ENCODE data around the gene BSPRY.

DNA sequence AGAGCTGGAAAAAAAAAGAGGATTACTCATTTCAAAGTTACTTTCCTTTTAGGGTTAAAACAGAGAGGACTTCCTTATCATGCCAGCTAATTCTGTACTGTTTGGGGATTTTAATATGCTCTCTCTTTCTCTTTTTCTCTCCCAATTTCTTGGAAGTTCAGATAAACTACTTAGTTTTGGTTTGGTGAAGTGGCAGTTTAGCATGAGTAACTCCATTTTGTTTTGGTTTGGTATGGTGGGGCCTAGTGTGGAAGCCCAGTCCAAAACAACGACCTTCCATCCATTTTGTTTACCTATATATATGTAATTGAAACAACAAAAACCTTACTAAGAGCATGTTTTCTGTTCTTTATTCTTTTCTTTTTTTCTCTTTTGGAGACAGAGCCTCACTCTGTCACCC lies 3.7 kb upstream of the BSPRY start:
- TF ChIP-seq, protein P1, sequence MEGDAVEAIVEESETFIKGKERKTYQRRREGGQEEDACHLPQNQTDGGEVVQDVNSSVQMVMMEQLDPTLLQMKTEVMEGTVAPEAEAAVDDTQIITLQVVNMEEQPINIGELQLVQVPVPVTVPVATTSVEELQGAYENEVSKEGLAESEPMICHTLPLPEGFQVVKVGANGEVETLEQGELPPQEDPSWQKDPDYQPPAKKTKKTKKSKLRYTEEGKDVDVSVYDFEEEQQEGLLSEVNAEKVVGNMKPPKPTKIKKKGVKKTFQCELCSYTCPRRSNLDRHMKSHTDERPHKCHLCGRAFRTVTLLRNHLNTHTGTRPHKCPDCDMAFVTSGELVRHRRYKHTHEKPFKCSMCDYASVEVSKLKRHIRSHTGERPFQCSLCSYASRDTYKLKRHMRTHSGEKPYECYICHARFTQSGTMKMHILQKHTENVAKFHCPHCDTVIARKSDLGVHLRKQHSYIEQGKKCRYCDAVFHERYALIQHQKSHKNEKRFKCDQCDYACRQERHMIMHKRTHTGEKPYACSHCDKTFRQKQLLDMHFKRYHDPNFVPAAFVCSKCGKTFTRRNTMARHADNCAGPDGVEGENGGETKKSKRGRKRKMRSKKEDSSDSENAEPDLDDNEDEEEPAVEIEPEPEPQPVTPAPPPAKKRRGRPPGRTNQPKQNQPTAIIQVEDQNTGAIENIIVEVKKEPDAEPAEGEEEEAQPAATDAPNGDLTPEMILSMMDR (IDR thresholded peaks at IDR 0.05; ENCODE audit: poor library complexity, severe bottlenecking): no peak
- no peak for TF ChIP-seq RAD21 (conservative IDR thresholded peaks at IDR 0.05)
- TF ChIP-seq, protein P2, sequence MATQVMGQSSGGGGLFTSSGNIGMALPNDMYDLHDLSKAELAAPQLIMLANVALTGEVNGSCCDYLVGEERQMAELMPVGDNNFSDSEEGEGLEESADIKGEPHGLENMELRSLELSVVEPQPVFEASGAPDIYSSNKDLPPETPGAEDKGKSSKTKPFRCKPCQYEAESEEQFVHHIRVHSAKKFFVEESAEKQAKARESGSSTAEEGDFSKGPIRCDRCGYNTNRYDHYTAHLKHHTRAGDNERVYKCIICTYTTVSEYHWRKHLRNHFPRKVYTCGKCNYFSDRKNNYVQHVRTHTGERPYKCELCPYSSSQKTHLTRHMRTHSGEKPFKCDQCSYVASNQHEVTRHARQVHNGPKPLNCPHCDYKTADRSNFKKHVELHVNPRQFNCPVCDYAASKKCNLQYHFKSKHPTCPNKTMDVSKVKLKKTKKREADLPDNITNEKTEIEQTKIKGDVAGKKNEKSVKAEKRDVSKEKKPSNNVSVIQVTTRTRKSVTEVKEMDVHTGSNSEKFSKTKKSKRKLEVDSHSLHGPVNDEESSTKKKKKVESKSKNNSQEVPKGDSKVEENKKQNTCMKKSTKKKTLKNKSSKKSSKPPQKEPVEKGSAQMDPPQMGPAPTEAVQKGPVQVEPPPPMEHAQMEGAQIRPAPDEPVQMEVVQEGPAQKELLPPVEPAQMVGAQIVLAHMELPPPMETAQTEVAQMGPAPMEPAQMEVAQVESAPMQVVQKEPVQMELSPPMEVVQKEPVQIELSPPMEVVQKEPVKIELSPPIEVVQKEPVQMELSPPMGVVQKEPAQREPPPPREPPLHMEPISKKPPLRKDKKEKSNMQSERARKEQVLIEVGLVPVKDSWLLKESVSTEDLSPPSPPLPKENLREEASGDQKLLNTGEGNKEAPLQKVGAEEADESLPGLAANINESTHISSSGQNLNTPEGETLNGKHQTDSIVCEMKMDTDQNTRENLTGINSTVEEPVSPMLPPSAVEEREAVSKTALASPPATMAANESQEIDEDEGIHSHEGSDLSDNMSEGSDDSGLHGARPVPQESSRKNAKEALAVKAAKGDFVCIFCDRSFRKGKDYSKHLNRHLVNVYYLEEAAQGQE (IDR thresholded peaks at IDR 0.05; ENCODE audit: borderline replicate concordance): no peak
- no peak for TF ChIP-seq TAF1 (IDR thresholded peaks at IDR 0.05; ENCODE audit: low read depth)
- TF ChIP-seq POLR2AphosphoS5 (IDR thresholded peaks at IDR 0.05): no peak
- no peak for TF ChIP-seq EP300 (conservative IDR thresholded peaks at IDR 0.05; ENCODE audit: poor library complexity, severe bottlenecking)
- no peak for TF ChIP-seq EZH2 (IDR thresholded peaks at IDR 0.05; ENCODE audit: borderline replicate concordance, insufficient read depth, low read length, poor library complexity, severe bottlenecking)
- TF ChIP-seq SMC3 (conservative IDR thresholded peaks at IDR 0.05; ENCODE audit: poor library complexity): no peak

All from neural cell (in vitro differentiated cells).